Activated CD4-positive, CD25-positive, alpha-beta regulatory T cell treated with anti-CD3 and anti-CD28 coated beads, Interleukin-2, amount 50 U/mL, for 24 hours (primary cell): Measurements from ENCODE around the gene GNRHR.
A peak's percentile ranks its signal among the peaks of the same experiment; 100 is the strongest.
"Not testable (repeated sequence)": the region's sequence is repeated elsewhere in the genome, so short reads cannot be mapped to it uniquely, and the experiment has no call there.

Source experiments
- ATAC-seq, 2 donors: fragments of 150-1000 bp; cut with Tn5 transposase; one replicate each; pipeline ENCODE4 v1.10.0; 2021; ENCODE audit warnings: mild to moderate bottlenecking in 1 of 2, moderate library complexity in 1 of 2

The GNRHR gene

GRCh38 chr4:67754288-67754687, at the start of gene GNRHR:
GNRHR (minus strand) TSS chr4:67754388; CDS start chr4:67754335, 53 bp downstream.
- no peak for ATAC-seq

- no peak for ATAC-seq
Measured at GRCh38 chr4:67796810-67797209, 42.6 kb upstream of the GNRHR start.

- ATAC-seq, result no peak
Measured at GRCh38 chr4:67790721-67791120, 36.5 kb upstream of the GNRHR start.

- ATAC-seq, result no peak
Measured at GRCh38 chr4:67787311-67787710, 33.1 kb upstream of the GNRHR start.

- ATAC-seq, result no peak
Measured at GRCh38 chr4:67785528-67785927, 31.3 kb upstream of the GNRHR start.

GRCh38 chr4:67779631-67780030, 25.4 kb upstream of the GNRHR start:
- ATAC-seq, result no peak

GRCh38 chr4:67776746-67777145, 22.6 kb upstream of the GNRHR start:
- ATAC-seq, result no peak

GRCh38 chr4:67770422-67770821, 16.2 kb upstream of the GNRHR start:
- ATAC-seq, result no peak

- no peak for ATAC-seq
Measured at GRCh38 chr4:67765928-67766327, 11.7 kb upstream of the GNRHR start.

- ATAC-seq, result no peak
Measured at GRCh38 chr4:67765401-67765800, 11.2 kb upstream of the GNRHR start.

- ATAC-seq, result no peak
Measured at GRCh38 chr4:67764183-67764582, 10.0 kb upstream of the GNRHR start.

GRCh38 chr4:67762086-67762485, 7.9 kb upstream of the GNRHR start:
- peak; percentile 77 to 82 for ATAC-seq

- ATAC-seq, result not testable (repeated sequence)
Measured at GRCh38 chr4:67756991-67757390, 2.8 kb upstream of the GNRHR start.

- no peak for ATAC-seq
Measured at GRCh38 chr4:67755974-67756373, 1.8 kb upstream of the GNRHR start.

- ATAC-seq, result no peak
Measured at GRCh38 chr4:67751260-67751659, 2.9 kb downstream of the GNRHR start.

- ATAC-seq, result no peak
Measured at GRCh38 chr4:67750691-67751090, 3.5 kb downstream of the GNRHR start.

GRCh38 chr4:67749286-67749685, 4.9 kb downstream of the GNRHR start:
- no peak for ATAC-seq

- ATAC-seq, result peak; percentile 38 to 65
Measured at GRCh38 chr4:67746797-67747495, 7.2 kb downstream of the GNRHR start.

GRCh38 chr4:67744561-67745283, 9.5 kb downstream of the GNRHR start:
- ATAC-seq, result no peak

GRCh38 chr4:67743194-67743593, 11.0 kb downstream of the GNRHR start:
- peak; percentile 35 to 68 for ATAC-seq

GRCh38 chr4:67736262-67736661, 17.9 kb downstream of the GNRHR start:
- ATAC-seq, result no peak

GRCh38 chr4:67735325-67735724, 18.9 kb downstream of the GNRHR start:
- ATAC-seq, result no peak

GRCh38 chr4:67730511-67730910, 23.7 kb downstream of the GNRHR start:
- ATAC-seq, result not testable (repeated sequence)

- peak; percentile 87 to 91 for ATAC-seq
Measured at GRCh38 chr4:67727124-67727850, 26.9 kb downstream of the GNRHR start.
